HG03108 (cell line): ENCODE data around the gene USH2A.

Experiments
- ATAC-seq: cut with Tn5 transposase; IDR thresholded peaks from one replicate; pipeline ENCODE4 v1.9.1; 2021; ENCODE audit warnings: moderate library complexity; ENCODE audit not compliant: unreplicated experiment

The USH2A gene

GRCh38 chr1:215970406-215970805 is 452.8 kb downstream of the USH2A start:
- no peak for ATAC-seq

GRCh38 chr1:215963621-215964020 is 459.6 kb downstream of the USH2A start:
- ATAC-seq: no peak

- ATAC-seq: no peak
Measured at GRCh38 chr1:215963040-215963439, 460.2 kb downstream of the USH2A start.

- ATAC-seq: no peak
Measured at GRCh38 chr1:215958841-215959240, 464.4 kb downstream of the USH2A start.

- ATAC-seq: no peak
Measured at GRCh38 chr1:215957663-215958062, 465.6 kb downstream of the USH2A start.

- no peak for ATAC-seq
Measured at GRCh38 chr1:215932558-215932957, 490.7 kb downstream of the USH2A start.

GRCh38 chr1:215926670-215927069 is 496.6 kb downstream of the USH2A start:
- no peak for ATAC-seq

GRCh38 chr1:215923129-215923824 is 500.0 kb downstream of the USH2A start:
- ATAC-seq: no peak

GRCh38 chr1:215911406-215911968 is 511.8 kb downstream of the USH2A start:
- no peak for ATAC-seq

GRCh38 chr1:215905493-215906115 is 517.6 kb downstream of the USH2A start:
- ATAC-seq: no peak

GRCh38 chr1:215900684-215901083 is 522.6 kb downstream of the USH2A start:
- no peak for ATAC-seq

- ATAC-seq: no peak
Measured at GRCh38 chr1:215899901-215900300, 523.3 kb downstream of the USH2A start.

- no peak for ATAC-seq
Measured at GRCh38 chr1:215895893-215896292, 527.4 kb downstream of the USH2A start.

GRCh38 chr1:215895276-215895675 is 528.0 kb downstream of the USH2A start:
- no peak for ATAC-seq

GRCh38 chr1:215894617-215895016 is 528.6 kb downstream of the USH2A start:
- no peak for ATAC-seq

- ATAC-seq: no peak
Measured at GRCh38 chr1:215891266-215892057, 531.8 kb downstream of the USH2A start.

- no peak for ATAC-seq
Measured at GRCh38 chr1:215890438-215890837, 532.8 kb downstream of the USH2A start.

- ATAC-seq: no peak
Measured at GRCh38 chr1:215889871-215890270, 533.4 kb downstream of the USH2A start.

- ATAC-seq: no peak
Measured at GRCh38 chr1:215888159-215888558, 535.1 kb downstream of the USH2A start.

- no peak for ATAC-seq
Measured at GRCh38 chr1:215887627-215888026, 535.6 kb downstream of the USH2A start.

GRCh38 chr1:215883004-215883403 is 540.2 kb downstream of the USH2A start:
- ATAC-seq: no peak

GRCh38 chr1:215878843-215879242 is 544.4 kb downstream of the USH2A start:
- ATAC-seq: no peak
